Neutrophil (primary cell): ENCODE measurements around the gene FKBP4.

ENCODE experiments used
- H3K27ac ChIP-seq: fragments of 200-600 bp; sonication (generic); 2 replicates; pipeline ENCODE4 v1.5.1; 2016; ENCODE audit warnings: mild to moderate bottlenecking, moderate library complexity
- H3K27me3 ChIP-seq: fragments of 200-600 bp; sonication (generic); 2 replicates; pipeline ENCODE4 v1.6.0; 2016; ENCODE audit warnings: mild to moderate bottlenecking
- H3K36me3 ChIP-seq: fragments of 200-600 bp; sonication (generic); 2 replicates; pipeline ENCODE4 v1.5.1; 2017
- H3K4me1 ChIP-seq, 2 experiments: fragments of 200-600 bp in 1 of 2; sonication (generic) in 1 of 2; 1 replicate in 1 of 2; 2 replicates in 1 of 2; pipeline versions ENCODE4 v1.5.1 to v1.6.1; 2013 to 2016; ENCODE audit warnings: low read depth in 1 of 2, low read length in 1 of 2, mild to moderate bottlenecking in 1 of 2, moderate library complexity in 1 of 2; ENCODE audit not compliant: control insufficient read depth in 1 of 2, insufficient read depth in 1 of 2
- H3K4me3 ChIP-seq, 2 experiments: fragments of 200-600 bp in 1 of 2; sonication (generic) in 1 of 2; 1 replicate in 1 of 2; 2 replicates in 1 of 2; pipeline ENCODE4 v1.5.1; 2013 to 2016; ENCODE audit warnings: low read depth in 1 of 2, low read length in 1 of 2, mild to moderate bottlenecking in 1 of 2, moderate library complexity in 1 of 2
- H3K9me3 ChIP-seq: fragments of 200-600 bp; sonication (generic); 2 replicates; pipeline ENCODE4 v1.5.1; 2016
- CTCF ChIP-seq: fragments of 200-600 bp; sonication (generic); IDR thresholded peaks from 2 replicates; pipeline ENCODE4 v1.5.1; 2016; ENCODE audit warnings: antibody characterized with exemption

FKBP4 gene

GRCh38 chr12:2823483-2823882 is 28.7 kb downstream of the FKBP4 start:
- TF ChIP-seq CTCF: no peak
- H3K4me1 ChIP-seq: no peaks in the 10 kb centered on the region
- no peaks in the 10 kb centered on the region for H3K9me3 ChIP-seq
- no peaks in the 10 kb centered on the region for H3K27me3 ChIP-seq
- H3K36me3 ChIP-seq: peaks cover 90% of the 10 kb centered on the region
- H3K4me3 ChIP-seq: no peak overlapping the region
- H3K27ac ChIP-seq: no peak overlapping the region

- no peak for TF ChIP-seq CTCF
- no peak overlapping the region for H3K4me3 ChIP-seq
- peaks cover 87% of the 10 kb centered on the region for H3K36me3 ChIP-seq
- no peaks in the 10 kb centered on the region for H3K4me1 ChIP-seq
- H3K9me3 ChIP-seq: no peaks in the 10 kb centered on the region
- H3K27me3 ChIP-seq: no peaks in the 10 kb centered on the region
- H3K27ac ChIP-seq: no peak overlapping the region
Observed at GRCh38 chr12:2824541-2824940, 29.8 kb downstream of the FKBP4 start.

- no peaks in the 10 kb centered on the region for H3K4me1 ChIP-seq
- no peaks in the 10 kb centered on the region for H3K27me3 ChIP-seq
- H3K36me3 ChIP-seq: peaks cover 81% of the 10 kb centered on the region
- H3K4me3 ChIP-seq: no peak overlapping the region
- TF ChIP-seq CTCF: no peak
- no peaks in the 10 kb centered on the region for H3K9me3 ChIP-seq
- H3K27ac ChIP-seq: no peak overlapping the region
Observed at GRCh38 chr12:2825132-2825531, 30.4 kb downstream of the FKBP4 start.

GRCh38 chr12:2826036-2826435 is 31.3 kb downstream of the FKBP4 start:
- no peak for TF ChIP-seq CTCF
- H3K36me3 ChIP-seq: peaks cover 72% of the 10 kb centered on the region
- no peaks in the 10 kb centered on the region for H3K4me1 ChIP-seq

GRCh38 chr12:2826721-2827515 is 32.1 kb downstream of the FKBP4 start:
- Histone ChIP-seq H3K4me3 (no peak overlapping the region), H3K4me1 (no peaks in the 10 kb centered on the region), H3K27me3 (no peaks in the 10 kb centered on the region), H3K9me3 (no peaks in the 10 kb centered on the region), H3K36me3 (peaks cover 63% of the 10 kb centered on the region), H3K27ac (no peak overlapping the region)
- TF ChIP-seq CTCF: no peak

More at GRCh38 chr12:2826036-2826435, 31.3 kb downstream of the FKBP4 start:
- H3K4me3 ChIP-seq: no peak overlapping the region
- H3K9me3 ChIP-seq: no peaks in the 10 kb centered on the region
- no peaks in the 10 kb centered on the region for H3K27me3 ChIP-seq
- no peak overlapping the region for H3K27ac ChIP-seq
